ENCODE data around the gene DHRS13.

Gene DHRS13

DNA sequence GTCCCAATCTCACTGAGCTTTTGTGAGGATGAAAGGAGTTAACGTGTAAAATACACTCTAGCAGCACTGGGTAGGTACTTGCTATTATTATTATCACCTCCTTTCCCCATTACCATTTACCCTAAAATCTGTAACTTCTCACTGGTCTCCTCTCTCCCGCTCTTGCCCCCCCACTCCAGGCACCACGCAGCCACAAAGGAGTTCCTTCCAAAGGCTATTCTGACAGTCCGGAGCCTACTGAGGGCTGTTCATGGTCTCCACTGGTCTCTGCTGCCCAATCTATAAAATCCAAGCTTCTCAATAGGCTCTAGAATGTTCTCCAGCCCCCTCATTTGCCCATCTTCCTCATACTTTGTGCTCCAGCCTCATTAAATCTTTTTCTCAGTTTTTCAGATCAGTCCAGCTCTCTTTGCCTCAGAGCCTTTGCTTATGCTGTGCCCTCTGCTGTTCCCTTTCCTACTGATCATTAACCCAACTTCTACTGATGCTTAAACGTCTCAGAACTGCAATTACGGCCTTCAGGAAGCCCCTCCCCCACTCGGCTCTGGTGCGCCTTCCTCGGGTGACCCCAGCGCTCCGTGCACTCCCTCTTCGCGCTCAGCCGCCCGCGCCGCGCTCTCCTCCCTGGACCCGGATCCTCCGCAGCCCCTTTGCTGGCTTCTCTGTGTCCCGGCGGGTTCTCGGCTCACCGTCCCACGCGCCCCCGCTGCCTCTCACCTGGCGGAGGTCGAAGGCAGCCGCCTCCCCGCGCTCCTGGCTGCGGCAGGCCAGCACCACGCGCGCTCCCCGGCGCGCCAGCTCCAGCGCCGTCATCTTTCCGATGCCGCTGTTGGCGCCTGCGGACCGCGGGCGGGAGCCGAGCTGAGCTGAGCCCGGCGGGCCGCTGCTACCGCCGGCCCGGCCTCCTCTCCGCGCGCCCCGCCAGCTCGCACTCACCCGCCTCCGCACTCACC lies 737 bp downstream of the DHRS13 start:
- peak overlapping the region; percentile 70 for H3K4me3 ChIP-seq (ENCODE audit: low read length)
- no peak for TF ChIP-seq ZNF274 (IDR thresholded peaks at IDR 0.05; ENCODE audit: low read depth, low read length)

DNA sequence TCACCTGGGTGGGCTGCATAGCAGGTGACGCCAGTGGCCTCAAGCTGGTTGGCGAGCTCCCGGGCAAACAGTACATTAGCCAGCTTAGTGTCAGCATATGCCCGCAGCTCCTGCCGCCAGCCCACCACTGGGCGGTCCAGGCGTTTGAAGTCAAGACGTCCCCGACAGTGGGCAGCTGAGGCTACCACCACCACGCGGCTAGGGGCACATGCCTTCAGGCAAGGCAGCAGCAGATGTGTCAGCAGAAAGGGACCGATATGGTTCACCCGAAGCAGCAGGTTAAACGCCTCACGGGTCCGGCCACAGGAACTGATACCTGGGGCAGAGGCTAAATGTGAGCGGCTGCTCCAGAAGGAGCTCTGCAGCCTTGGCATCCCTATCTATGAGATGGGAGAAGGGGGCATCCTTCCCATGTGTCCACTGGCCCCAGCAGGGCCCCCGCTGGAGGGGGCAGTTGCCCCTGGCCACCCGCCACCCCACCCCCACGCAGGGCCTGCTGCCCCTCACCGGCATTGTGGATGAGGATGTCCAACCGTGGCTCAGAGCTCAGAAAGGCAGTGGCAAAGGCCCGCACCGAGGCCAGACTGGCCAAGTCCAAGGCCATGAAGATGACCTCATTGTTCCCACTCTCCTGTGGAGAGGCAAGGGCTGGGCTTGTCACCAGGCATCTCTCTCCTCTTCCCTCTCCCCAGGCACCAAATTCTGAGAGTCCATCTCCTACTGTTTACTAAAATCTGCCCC lies 1.7 kb downstream of the DHRS13 start:
- no peak for TF ChIP-seq ZNF274 (IDR thresholded peaks at IDR 0.05; ENCODE audit: low read depth, low read length)
- no peak overlapping the region for H3K4me3 ChIP-seq (ENCODE audit: low read length)

DNA sequence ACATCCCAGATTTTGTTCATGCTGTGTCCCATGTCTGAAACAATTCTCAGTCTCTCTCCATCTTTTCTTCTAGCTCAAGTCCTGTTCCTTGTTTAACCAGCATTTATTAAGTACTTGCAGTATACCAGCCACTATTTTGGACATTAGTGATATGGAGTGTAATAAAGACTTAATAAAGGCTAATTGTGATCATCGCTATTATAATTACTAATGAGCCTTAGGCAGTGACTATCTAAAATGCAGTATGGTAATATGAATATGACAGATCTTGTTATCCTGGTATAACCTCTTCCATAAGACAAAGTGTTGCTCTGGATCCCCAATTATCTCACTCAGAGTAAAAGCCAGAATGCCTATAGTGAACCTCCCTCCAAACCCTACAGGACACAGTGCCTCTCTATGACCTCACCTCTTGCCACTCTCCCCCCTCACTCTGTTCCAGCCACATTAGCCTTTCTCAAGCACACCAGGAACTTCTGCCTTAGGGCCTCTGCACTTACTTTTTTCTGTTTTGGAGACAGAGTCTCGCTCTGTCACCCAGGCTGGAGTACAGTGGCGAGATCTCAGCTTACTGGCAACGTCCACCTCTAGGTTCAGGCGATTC lies 3.6 kb downstream of the DHRS13 start:
- TF ChIP-seq ZNF274 (IDR thresholded peaks at IDR 0.05; ENCODE audit: low read depth, low read length) = no peak
- H3K4me3 ChIP-seq (ENCODE audit: low read length) = no peak overlapping the region

DNA sequence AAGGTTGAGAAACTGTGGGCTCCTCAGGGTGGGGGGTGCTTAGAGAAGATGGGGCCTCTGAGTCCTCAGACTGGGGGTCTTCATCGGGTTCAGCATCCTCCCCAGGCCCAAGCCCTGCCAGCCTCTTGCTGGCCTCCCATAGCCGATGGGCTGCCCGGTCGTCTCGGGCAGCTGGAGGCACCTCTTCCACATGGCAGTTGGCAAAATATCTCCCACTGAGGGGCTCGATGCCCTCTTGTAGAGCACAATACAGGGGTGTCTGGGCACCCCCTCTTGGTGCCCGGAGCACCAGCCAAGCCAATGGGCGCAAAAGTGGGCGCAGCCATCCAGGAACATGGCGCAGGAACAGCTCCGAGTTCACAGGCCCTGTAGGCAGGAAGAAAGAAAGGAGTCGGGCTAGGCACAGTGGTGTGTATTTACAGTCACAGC lies 4.3 kb downstream of the DHRS13 start:
- no peak for TF ChIP-seq ZNF274 (IDR thresholded peaks at IDR 0.05; ENCODE audit: low read depth, low read length)

DNA sequence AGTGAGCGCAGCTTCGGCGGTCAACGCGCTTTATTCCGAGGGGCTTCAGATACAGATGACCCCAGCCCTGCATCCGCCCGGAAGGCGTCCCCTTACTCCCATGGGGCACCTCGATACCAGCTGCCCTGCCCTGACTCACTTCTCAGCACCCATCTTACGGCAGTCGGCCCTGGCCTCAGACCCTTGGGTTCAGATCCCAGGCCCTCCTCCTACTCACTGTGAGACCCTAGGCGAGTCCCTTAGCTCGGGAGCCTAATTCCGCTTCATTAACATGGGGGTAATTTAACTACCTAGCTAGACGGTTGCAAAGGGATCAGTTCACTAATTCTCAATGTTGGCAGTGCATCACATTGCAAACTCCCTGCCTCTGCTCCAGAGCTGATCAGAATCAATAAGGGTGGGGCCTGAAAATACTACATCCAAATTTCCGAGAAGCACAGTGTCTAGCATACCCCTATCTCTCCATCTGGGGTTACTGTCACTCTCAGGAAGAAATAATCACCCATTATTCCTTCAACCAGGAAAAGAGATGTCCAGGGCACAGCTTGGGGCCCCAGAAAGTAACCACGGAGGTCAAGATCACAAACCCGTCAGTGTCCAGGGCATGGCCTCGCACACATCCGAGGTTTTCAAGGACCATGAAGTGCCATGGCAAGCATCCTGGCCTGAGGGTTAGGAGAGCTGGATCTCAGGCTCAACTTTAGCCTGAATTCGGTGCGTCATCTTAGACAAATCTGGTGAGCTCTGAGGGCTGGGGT lies 4.9 kb downstream of the DHRS13 start:
- no peak for TF ChIP-seq ZNF274 (IDR thresholded peaks at IDR 0.05; ENCODE audit: low read depth, low read length)
- H3K4me3 ChIP-seq (ENCODE audit: low read length) = peak overlapping the region; percentile 63; the same call in 1 of the 2 replicates

More for the DNA sequence above, 4.3 kb downstream of the DHRS13 start:
- H3K4me3 ChIP-seq (ENCODE audit: low read length) = no peak overlapping the region

DNA sequence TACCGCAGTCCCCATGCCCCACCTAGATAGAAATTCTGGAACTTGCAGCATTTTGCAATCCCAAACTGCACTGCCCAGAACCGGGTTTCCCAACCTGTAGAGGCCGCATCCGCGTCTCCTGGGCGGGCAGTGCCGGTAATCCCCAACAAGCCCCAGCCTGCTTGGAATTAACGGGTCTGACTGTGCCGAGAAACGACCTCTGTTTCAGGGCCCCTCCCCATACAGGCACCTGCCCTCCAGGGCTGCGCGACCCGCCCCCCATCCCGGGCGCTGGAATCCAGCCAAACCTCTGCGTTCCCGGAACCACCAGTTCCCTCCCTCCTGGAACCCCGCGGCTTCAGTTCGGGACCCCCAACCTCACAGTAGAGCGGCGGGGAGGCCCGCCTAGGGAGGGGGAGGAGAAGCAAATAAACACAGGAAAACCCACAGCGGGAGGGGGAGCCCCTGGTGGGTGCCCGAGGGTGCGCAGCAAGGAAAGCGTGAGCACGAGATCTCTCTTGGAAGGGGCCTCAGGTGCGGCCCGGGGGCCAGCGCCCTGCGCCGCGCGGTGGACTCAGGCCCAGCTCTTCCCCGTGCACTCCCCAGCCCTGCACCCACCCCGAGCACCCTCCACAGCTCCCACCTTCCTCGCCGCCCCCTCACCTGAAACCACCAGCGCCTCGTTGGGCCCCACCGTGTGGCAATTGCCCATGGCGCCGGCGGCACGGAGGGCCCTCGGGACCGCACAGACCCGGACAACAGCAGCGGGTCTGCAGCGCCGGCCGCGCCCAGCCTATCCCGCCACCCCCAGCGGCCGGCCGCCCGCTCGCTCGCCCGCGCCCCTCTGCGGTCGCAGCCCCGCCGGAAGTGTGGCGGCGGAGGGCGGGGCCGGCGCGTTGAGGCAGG lies 5.8 kb downstream of the DHRS13 start, which contains the start of gene FLOT2:
Gene FLOT2, minus strand, starts transcription at position 850 of the 885 bp plus-strand sequence. Its CDS starts 159 bp downstream, at position 691.
- no peak for TF ChIP-seq ZNF274 (IDR thresholded peaks at IDR 0.05; ENCODE audit: low read depth, low read length)
- peak within 1 kb of the TSS; percentile 63 for H3K4me3 ChIP-seq (ENCODE audit: low read length)

DNA sequence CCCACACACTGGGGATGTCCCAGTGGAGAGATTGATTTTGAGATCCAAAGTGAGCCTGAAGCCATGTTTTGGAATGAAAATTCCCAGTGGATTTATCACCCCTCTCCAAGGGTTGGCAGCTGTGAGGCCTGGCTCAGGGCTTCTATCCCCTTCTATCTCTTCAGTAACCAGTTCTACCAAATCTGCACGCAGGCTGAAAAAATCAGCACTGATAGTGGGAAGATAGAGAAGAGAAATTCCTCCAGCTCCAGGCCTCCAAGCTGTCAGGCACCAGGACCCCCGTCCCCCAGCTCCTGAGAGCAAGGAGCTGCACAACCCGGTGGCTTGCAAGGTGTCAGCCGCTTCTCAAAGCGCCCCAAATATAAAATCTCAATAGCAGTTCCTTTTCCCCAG lies 6.4 kb downstream of the DHRS13 start:
- TF ChIP-seq ZNF274 (IDR thresholded peaks at IDR 0.05; ENCODE audit: low read depth, low read length) = no peak
- peak overlapping the region; percentile 63 for H3K4me3 ChIP-seq (ENCODE audit: low read length)

DNA sequence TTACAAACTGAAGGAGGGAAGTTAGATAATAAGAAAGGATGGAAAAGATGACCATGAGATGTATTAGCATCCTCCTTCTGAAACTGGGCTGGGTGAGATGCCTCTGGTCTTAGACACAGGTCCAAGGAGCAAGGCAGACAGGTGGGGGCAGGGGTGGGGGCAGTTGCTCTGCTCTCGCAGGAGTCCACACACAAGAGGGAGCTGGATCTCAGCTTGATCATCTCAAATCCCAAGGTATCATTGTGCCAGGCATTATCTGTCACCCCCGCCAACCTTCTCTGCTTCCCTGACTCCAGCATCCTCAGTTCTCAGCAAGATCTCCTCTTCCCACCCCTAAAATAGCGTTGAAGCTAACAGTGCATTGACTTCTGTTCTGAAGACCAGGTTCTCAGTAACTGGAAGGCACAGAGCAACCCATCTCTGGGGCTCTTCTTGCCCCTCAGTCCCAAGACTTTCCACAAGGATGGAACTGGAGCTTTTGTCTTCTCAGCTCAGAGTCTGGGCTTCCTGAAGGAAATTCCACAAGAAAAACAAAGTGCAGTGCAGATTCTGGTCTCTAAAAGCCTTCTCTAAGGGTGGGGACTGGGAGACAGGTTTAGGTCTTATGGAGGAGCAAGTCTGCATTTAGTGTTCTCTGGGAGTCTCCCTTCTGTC lies 7.0 kb downstream of the DHRS13 start:
- H3K4me3 ChIP-seq (ENCODE audit: low read length) = peak overlapping the region; percentile 63
- TF ChIP-seq ZNF274 (IDR thresholded peaks at IDR 0.05; ENCODE audit: low read depth, low read length) = no peak

DNA sequence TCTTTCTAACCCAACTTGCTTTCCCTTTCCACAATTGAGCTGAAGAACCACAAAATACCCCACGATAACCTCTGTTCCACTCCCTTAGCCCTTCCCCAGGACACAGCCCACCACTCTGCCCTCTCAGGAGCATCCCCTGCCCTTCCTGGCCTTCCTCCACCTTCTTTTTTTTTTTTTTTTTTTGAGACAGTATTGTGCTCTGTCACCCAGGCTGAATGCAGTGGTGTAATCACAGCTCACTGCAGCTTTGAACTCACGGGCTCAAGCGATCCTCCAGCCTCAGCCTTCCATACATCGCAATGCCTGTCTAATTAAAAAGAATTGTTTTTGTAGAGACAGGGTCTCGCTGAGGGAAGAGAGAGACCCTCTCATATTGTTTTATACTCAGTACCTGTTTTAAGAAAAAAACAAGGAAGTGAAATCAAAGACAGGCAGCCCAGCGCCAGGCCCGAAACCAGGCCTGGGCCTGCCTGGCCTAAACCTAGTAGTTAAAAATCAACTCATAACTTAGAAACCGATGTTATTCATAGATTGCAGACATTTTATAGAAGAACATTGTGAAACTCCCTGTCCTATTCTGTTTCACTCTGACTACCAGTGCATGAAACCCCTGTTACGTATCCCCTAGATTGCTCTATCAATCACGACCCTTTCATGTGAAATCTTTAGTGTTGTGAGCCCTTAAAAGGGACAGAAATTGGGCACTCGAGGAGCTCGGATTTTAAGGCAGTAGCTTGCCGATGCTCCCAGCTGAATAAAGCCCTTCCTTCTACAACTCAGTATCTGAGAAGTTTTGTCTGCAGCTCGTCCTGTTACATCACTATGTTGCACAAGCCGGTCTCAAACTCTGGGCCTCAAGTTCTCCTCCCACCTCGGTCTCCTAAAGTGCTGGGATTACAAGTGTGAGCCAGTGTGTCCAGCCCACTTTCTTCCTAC lies 9.4 kb downstream of the DHRS13 start:
- peak overlapping the region; percentile 60; the same call in 1 of the 2 replicates for H3K4me3 ChIP-seq (ENCODE audit: low read length)

DNA sequence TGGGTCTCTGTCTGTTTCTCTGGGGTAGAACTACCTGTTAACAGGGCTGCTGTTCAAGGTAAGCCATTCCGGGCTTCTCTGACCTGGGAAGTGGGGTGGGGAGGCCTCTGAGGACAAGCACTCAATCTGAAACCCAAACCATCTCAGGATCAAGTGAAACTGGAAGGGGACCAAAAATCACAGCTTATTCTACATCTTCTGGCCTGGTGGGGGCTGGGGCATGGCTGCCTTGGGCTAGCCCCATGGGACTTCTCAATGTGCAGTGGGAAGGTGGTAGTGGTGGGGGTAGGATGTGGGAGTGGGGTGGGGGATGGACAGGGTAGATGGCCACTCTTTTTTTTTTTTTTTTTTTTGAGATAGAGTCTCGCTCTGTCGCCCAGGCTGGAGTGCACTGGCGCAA lies 10.9 kb downstream of the DHRS13 start:
- H3K4me3 ChIP-seq (ENCODE audit: low read length) = no peak overlapping the region
- no peak for TF ChIP-seq ZNF274 (IDR thresholded peaks at IDR 0.05; ENCODE audit: low read depth, low read length)

DNA sequence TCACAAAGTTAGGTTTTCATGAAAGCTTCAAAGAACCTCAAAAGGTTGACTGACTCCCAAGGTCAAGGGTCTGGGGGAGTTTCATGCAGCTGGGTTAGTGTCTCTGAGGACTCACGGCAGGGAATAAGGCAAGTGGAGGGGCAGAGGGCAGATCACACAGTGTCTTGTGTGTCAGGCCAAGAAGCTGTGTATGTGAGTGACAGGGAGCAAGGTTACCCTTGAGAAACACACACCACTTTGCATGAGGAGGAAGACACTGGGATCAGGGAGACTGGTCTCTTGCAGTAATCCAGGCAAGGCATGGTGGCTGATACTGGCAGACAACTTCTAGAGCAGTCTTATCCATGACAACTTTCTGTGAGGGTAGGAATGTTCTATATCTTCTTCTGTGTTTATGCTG lies 11.7 kb downstream of the DHRS13 start:
- no peak overlapping the region for H3K4me3 ChIP-seq (ENCODE audit: low read length)
- TF ChIP-seq ZNF274 (IDR thresholded peaks at IDR 0.05; ENCODE audit: low read depth, low read length) = no peak
